Measurements from ENCODE around the gene ACSL6.

Gene ACSL6

DNA sequence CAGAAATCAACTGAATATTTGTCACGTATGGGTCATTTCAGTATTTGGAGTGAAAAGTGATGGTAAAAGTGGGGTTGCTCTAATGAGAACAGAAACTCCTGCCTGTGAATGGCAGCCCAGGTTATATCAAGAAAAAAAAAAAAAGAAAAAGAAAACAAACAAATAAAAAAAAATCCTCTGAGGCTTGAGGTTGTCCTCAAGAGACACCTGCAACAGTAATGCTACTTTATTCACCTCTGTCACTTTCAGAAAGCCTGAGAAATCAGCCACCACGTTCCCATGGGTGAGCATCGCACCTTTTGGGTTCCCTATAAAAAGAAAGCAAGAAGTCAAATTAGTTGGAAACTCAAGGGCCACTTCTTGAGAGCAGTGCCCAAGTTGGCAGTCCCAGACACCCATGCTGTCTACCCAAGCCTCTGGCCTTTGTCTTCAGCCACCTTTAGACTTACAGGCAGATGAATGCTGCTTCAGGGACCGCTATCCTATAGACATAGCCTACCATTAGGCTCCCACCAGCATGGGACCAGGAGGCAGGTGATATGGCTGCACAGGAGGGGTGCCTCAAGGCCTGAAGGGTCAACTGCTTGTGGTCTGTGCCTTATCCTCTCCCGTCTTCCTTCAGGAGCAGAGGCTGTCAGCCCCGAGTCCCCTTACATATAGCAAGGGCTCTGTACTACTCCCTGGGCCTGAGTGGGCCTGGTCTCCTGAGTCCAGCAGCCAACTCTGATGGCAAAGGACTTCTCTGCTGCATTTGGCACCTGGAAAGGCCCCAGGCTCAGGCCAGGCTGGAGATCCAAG, 34.8 kb downstream of the ACSL6 start:
- TF ChIP-seq ZFX (IDR thresholded peaks at IDR 0.05; ENCODE audit: borderline replicate concordance) (no peak), CTCF (IDR thresholded peaks at IDR 0.05) (no peak)
- H3K27ac ChIP-seq: no peak overlapping the region

GRCh38 chr5:131974956-131975726, 36.3 kb downstream of the ACSL6 start:
- TF ChIP-seq ZFX (IDR thresholded peaks at IDR 0.05; ENCODE audit: borderline replicate concordance): no peak
- no peak for TF ChIP-seq CTCF (IDR thresholded peaks at IDR 0.05)
- no peak overlapping the region for H3K27ac ChIP-seq

DNA sequence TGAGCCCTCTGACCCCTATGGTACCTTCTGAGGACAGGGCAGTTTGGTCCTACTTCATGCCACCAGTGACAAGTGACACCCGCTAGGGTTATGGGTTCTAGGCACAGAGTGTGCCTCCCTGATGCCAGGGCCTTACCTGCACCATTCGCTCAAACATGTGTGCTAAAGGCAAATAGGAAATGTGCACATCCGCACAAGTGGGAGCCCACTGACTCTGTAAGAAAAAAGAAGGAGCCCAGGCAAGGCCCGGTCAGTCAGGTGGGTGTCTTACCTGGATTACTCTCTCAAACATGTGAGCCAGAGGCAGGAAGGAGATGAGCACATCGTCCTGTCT, 36.9 kb downstream of the ACSL6 start:
- TF ChIP-seq ZFX (IDR thresholded peaks at IDR 0.05; ENCODE audit: borderline replicate concordance): no peak
- no peak for TF ChIP-seq CTCF (IDR thresholded peaks at IDR 0.05)
- H3K27ac ChIP-seq: no peak overlapping the region

- no peak overlapping the region for H3K27ac ChIP-seq
- no peak for TF ChIP-seq ZFX (IDR thresholded peaks at IDR 0.05; ENCODE audit: borderline replicate concordance)
- no peak for TF ChIP-seq CTCF (IDR thresholded peaks at IDR 0.05)
These were observed 37.4 kb downstream of the ACSL6 start for GRCh38 chr5:131974016-131974415.

DNA sequence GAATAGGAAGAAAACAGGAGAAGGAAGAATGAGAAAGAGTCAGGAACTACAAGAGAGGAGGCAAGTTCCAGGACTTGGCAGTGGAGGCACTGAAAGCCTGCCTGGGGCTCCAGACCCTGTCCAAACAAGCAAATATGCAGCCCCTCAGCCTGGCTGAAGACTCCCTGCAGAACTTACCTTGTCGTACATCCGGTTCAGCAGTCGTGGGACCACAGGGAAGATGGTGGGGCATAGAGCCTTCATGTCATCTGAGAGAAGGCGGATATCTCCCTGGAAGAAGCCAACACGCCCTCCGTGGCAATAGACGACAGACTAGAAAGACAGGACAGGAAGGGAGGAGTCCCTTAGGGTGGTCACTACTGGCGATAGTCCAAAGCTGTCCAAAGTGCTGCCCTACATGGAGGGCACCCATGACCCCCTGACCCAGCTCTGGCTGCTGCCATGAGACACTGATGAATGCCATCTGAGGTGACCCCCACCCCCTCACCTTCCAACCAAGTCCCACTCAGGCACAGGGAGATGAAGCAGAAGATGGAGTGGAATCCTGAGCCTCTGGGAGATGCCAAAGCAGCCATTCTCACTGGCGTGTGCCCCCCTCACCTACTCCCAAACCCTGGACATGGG, 38.3 kb downstream of the ACSL6 start:
- no peak for TF ChIP-seq CTCF (IDR thresholded peaks at IDR 0.05)
- TF ChIP-seq ZFX (IDR thresholded peaks at IDR 0.05; ENCODE audit: borderline replicate concordance): no peak
- H3K27ac ChIP-seq: no peak overlapping the region

- no peak for TF ChIP-seq CTCF (IDR thresholded peaks at IDR 0.05)
- TF ChIP-seq ZFX (IDR thresholded peaks at IDR 0.05; ENCODE audit: borderline replicate concordance): no peak
These were observed 43.0 kb downstream of the ACSL6 start for GRCh38 chr5:131968396-131968954.

More at GRCh38 chr5:131968396-131968954, 43.0 kb downstream of the ACSL6 start:
- no peak overlapping the region for H3K27ac ChIP-seq
